ENCODE results near the gene ELN. TPM values are rescaled to one million over a fixed set of nuclear protein-coding genes. Genes with fewer than 3 reads are reported as not detected.
"Not testable (repeated sequence)": the region's sequence is repeated elsewhere in the genome, so short reads cannot be mapped to it uniquely, and the experiment has no call there.

ELN gene
- total and polyA plus RNA-seq, 5 experiments from 2014 or later: not detected

GRCh38 chr7:74042746-74043522 is 15.0 kb downstream of the ELN start:
- Mint-ChIP-seq H3K27ac (no peak overlapping the region), H3K36me3 (no peaks in the 10 kb centered on the region), H3K4me1 (no peaks in the 10 kb centered on the region), H3K27me3 (peaks cover 0 to 2% (median 0%) of the 10 kb centered on the region in 5 donors), H3K4me3 (no peak overlapping the region), H3K9me3 (no peaks in the 10 kb centered on the region)
- ATAC-seq (no peak), DNase-seq (no peak)
- POLR2A ChIA-PET: interaction anchor here (0.6 kb wide), 1 partner anchor 46 kb away, joined by 3 read pairs; no protein-coding TSS in a partner anchor

- no peaks in the 10 kb centered on the region for H3K9me3 Mint-ChIP-seq
- peaks cover 0 to 2% (median 0%) of the 10 kb centered on the region in 5 donors for H3K27me3 Mint-ChIP-seq
- no peak for ATAC-seq
These were observed 15.6 kb downstream of the ELN start for GRCh38 chr7:74043523-74043951.

GRCh38 chr7:74044366-74045350 is 16.7 kb downstream of the ELN start:
- Mint-ChIP-seq H3K27me3 (peaks cover 0 to 2% (median 0%) of the 10 kb centered on the region in 5 donors), H3K36me3 (no peaks in the 10 kb centered on the region), H3K4me3 (no peak overlapping the region), H3K9me3 (no peaks in the 10 kb centered on the region), H3K27ac (no peak overlapping the region), H3K4me1 (no peaks in the 10 kb centered on the region)
- no peak for ATAC-seq
- POLR2A ChIA-PET: no interaction called here
- DNase-seq: no peak

More at GRCh38 chr7:74043523-74043951, 15.6 kb downstream of the ELN start:
- no peaks in the 10 kb centered on the region for H3K4me1 Mint-ChIP-seq
- H3K27ac Mint-ChIP-seq: no peak overlapping the region
- no peaks in the 10 kb centered on the region for H3K36me3 Mint-ChIP-seq
- no peak overlapping the region for H3K4me3 Mint-ChIP-seq
- no peak for DNase-seq
- POLR2A ChIA-PET: interaction anchor here (0.6 kb wide), 1 partner anchor 45 kb away, joined by 3 read pairs; no protein-coding TSS in a partner anchor

GRCh38 chr7:74046581-74046980 is 18.6 kb downstream of the ELN start:
- H3K4me1 Mint-ChIP-seq, H3K4me3 Mint-ChIP-seq, POLR2A ChIA-PET, H3K9me3 Mint-ChIP-seq, ATAC-seq, H3K27ac Mint-ChIP-seq, H3K27me3 Mint-ChIP-seq, DNase-seq, H3K36me3 Mint-ChIP-seq: not testable (repeated sequence)

GRCh38 chr7:74047804-74048380 is 19.9 kb downstream of the ELN start:
- ATAC-seq (no peak), DNase-seq (no peak)
- Mint-ChIP-seq H3K9me3 (no peaks in the 10 kb centered on the region), H3K27me3 (peaks cover 0 to 8% (median 0%) of the 10 kb centered on the region in 5 donors), H3K4me1 (peaks cover 0 to 6% (median 2%) of the 10 kb centered on the region in 4 donors), H3K4me3 (no peak overlapping the region), H3K36me3 (no peaks in the 10 kb centered on the region), H3K27ac (no peak overlapping the region)
- POLR2A ChIA-PET: no interaction called here

- H3K4me1 Mint-ChIP-seq: peaks cover 0 to 6% (median 2%) of the 10 kb centered on the region in 4 donors
- H3K27me3 Mint-ChIP-seq: peaks cover 0 to 15% (median 2%) of the 10 kb centered on the region in 5 donors
- no peak overlapping the region for H3K4me3 Mint-ChIP-seq
- ATAC-seq (no peak), DNase-seq (no peak)
- no peaks in the 10 kb centered on the region for H3K9me3 Mint-ChIP-seq
- no peak overlapping the region for H3K27ac Mint-ChIP-seq
- POLR2A ChIA-PET: no interaction called here
- H3K36me3 Mint-ChIP-seq: no peaks in the 10 kb centered on the region
These were observed 21.1 kb downstream of the ELN start for GRCh38 chr7:74048999-74049599.

- H3K4me3 Mint-ChIP-seq: no peak overlapping the region
- H3K36me3 Mint-ChIP-seq: no peaks in the 10 kb centered on the region
- POLR2A ChIA-PET: no interaction called here
- H3K4me1 Mint-ChIP-seq: peaks cover 0 to 6% (median 2%) of the 10 kb centered on the region in 4 donors
- ATAC-seq (no peak), DNase-seq (peak in 1 of 10 donors; percentile 19)
- peaks cover 0 to 19% (median 2%) of the 10 kb centered on the region in 5 donors for H3K27me3 Mint-ChIP-seq
- H3K27ac Mint-ChIP-seq: no peak overlapping the region
- no peaks in the 10 kb centered on the region for H3K9me3 Mint-ChIP-seq
These were observed 22.2 kb downstream of the ELN start for GRCh38 chr7:74049997-74050798.

GRCh38 chr7:74051193-74051592 is 23.2 kb downstream of the ELN start:
- no peak for ATAC-seq
- Mint-ChIP-seq H3K36me3 (no peaks in the 10 kb centered on the region), H3K27me3 (peaks cover 0 to 19% (median 2%) of the 10 kb centered on the region in 5 donors)

GRCh38 chr7:74051629-74052410 is 23.8 kb downstream of the ELN start:
- POLR2A ChIA-PET: no interaction called here
- H3K4me1 Mint-ChIP-seq: peaks cover 0 to 6% (median 2%) of the 10 kb centered on the region in 4 donors
- no peaks in the 10 kb centered on the region for H3K9me3 Mint-ChIP-seq
- no peak overlapping the region for H3K4me3 Mint-ChIP-seq
- H3K27me3 Mint-ChIP-seq: peaks cover 0 to 19% (median 2%) of the 10 kb centered on the region in 5 donors
- H3K36me3 Mint-ChIP-seq: no peaks in the 10 kb centered on the region
- no peak for ATAC-seq
- peak in 1 of 10 donors; percentile 61 for DNase-seq
- peak overlapping the region in 2 of 10 donors; percentile 46 to 69 for H3K27ac Mint-ChIP-seq

More at GRCh38 chr7:74051193-74051592, 23.2 kb downstream of the ELN start:
- POLR2A ChIA-PET: no interaction called here
- Mint-ChIP-seq H3K4me1 (peaks cover 0 to 6% (median 2%) of the 10 kb centered on the region in 4 donors), H3K9me3 (no peaks in the 10 kb centered on the region), H3K4me3 (no peak overlapping the region), H3K27ac (no peak overlapping the region)
- DNase-seq: peak in 1 of 10 donors; percentile 60

- no peak for ATAC-seq
- no peaks in the 10 kb centered on the region for H3K9me3 Mint-ChIP-seq
- peaks cover under 1 to 19% (median 3%) of the 10 kb centered on the region in 5 donors for H3K27me3 Mint-ChIP-seq
- peak overlapping the region in 1 of 10 donors; percentile 46 for H3K27ac Mint-ChIP-seq
- POLR2A ChIA-PET: no interaction called here
- H3K36me3 Mint-ChIP-seq: no peaks in the 10 kb centered on the region
- H3K4me1 Mint-ChIP-seq: peaks cover 0 to 6% (median 2%) of the 10 kb centered on the region in 4 donors
- H3K4me3 Mint-ChIP-seq: no peak overlapping the region
- DNase-seq: no peak
These were observed 24.7 kb downstream of the ELN start for GRCh38 chr7:74052628-74053027.

- POLR2A ChIA-PET: no interaction called here
- H3K9me3 Mint-ChIP-seq: no peaks in the 10 kb centered on the region
- H3K4me1 Mint-ChIP-seq: peaks cover 0 to 6% (median 2%) of the 10 kb centered on the region in 4 donors
- H3K4me3 Mint-ChIP-seq: no peak overlapping the region
- H3K27me3 Mint-ChIP-seq: peaks cover 2 to 25% (median 6%) of the 10 kb centered on the region in 5 donors
- H3K27ac Mint-ChIP-seq: peak overlapping the region in 1 of 10 donors; percentile 9
- ATAC-seq (no peak), DNase-seq (peak in 1 of 10 donors; percentile 18)
- no peaks in the 10 kb centered on the region for H3K36me3 Mint-ChIP-seq
These were observed 25.7 kb downstream of the ELN start for GRCh38 chr7:74053589-74054186.
